Calu3 (cell line): Measurements from ENCODE around the gene CNTNAP4. TPM values are rescaled to one million over a fixed set of nuclear protein-coding genes. Genes with fewer than 3 reads are reported as not detected.

ENCODE experiments used
- BruUV-seq: library from RNA; stranded (reverse); fragments of 400-500 nt; replicated peaks from 2 replicates; lab custom pipeline; 2021; lab: Mats Ljungman, UMichigan
- CTCF ChIA-PET: fragments of 300-600 bp; sonication (Branson Sonifier 250); formaldehyde crosslinking; loops from one replicate; lab custom pipeline; 2022; ENCODE audit warnings: antibody characterized with exemption; lab: Charles Lee
- DNase-seq: peaks from one replicate; pipeline ENCODE4 v3.0.0; 2022
- H3K27ac Mint-ChIP-seq: one replicate; pipeline ENCODE4 v1.8.0; 2022; ENCODE audit warnings: mixed read lengths; ENCODE audit not compliant: unreplicated experiment
- H3K27me3 Mint-ChIP-seq: one replicate; pipeline ENCODE4 v1.8.0; 2022; ENCODE audit warnings: mixed read lengths; ENCODE audit not compliant: unreplicated experiment
- H3K36me3 Mint-ChIP-seq: one replicate; pipeline ENCODE4 v1.8.0; 2022; ENCODE audit warnings: mild to moderate bottlenecking, moderate library complexity, mixed read lengths; ENCODE audit not compliant: insufficient read depth, unreplicated experiment
- H3K4me1 Mint-ChIP-seq: one replicate; pipeline ENCODE4 v1.8.0; 2022; ENCODE audit warnings: mild to moderate bottlenecking, low read depth, mixed read lengths; ENCODE audit not compliant: unreplicated experiment
- H3K4me3 Mint-ChIP-seq: one replicate; pipeline ENCODE4 v1.8.0; 2022; ENCODE audit warnings: mild to moderate bottlenecking, low read depth, moderate library complexity, mixed read lengths; ENCODE audit not compliant: unreplicated experiment
- H3K9me3 Mint-ChIP-seq: one replicate; pipeline ENCODE4 v1.8.0; 2022; ENCODE audit warnings: low read depth, mixed read lengths; ENCODE audit not compliant: unreplicated experiment
- CTCF ChIP-seq: fragments of 200-600 bp; IDR thresholded peaks from one replicate; pipeline ENCODE4 v1.8.0; 2022; ENCODE audit warnings: antibody characterized with exemption; ENCODE audit not compliant: unreplicated experiment
- intact Hi-C: fragments of 100-400 bp; cut with micrococcal nuclease; formaldehyde crosslinking; loops from one replicate; pipeline ENCODE4 v1.10.0; 2022; ENCODE audit not compliant: unreplicated experiment
- total RNA-seq: library from RNA; stranded (reverse); gene quantifications from 2 replicates; pipeline ENCODE4 v1.2.3, GENCODE V29; 2022

Gene CNTNAP4
- total RNA-seq, 1 experiment from 2014 or later = not detected

GRCh38 chr16:76292218-76292617 lies 15.0 kb downstream of the CNTNAP4 start:
- Mint-ChIP-seq H3K4me1 (no peaks in the 10 kb centered on the region), H3K27ac (no peak overlapping the region), H3K4me3 (no peak overlapping the region), H3K9me3 (peaks cover 13% of the 10 kb centered on the region), H3K27me3 (no peaks in the 10 kb centered on the region), H3K36me3 (no peaks in the 10 kb centered on the region)
- no peak for DNase-seq
- CTCF ChIA-PET = interaction anchor here (0.7 kb wide), 1 partner anchor 665 kb away, joined by 3 read pairs; no protein-coding TSS in a partner anchor
- no peak for TF ChIP-seq CTCF
- intact Hi-C loops = no loop called here
- BruUV-seq = no TSS peak

GRCh38 chr16:76293980-76294379 lies 16.8 kb downstream of the CNTNAP4 start:
- Mint-ChIP-seq H3K4me3 (no peak overlapping the region), H3K27ac (no peak overlapping the region), H3K36me3 (no peaks in the 10 kb centered on the region), H3K27me3 (no peaks in the 10 kb centered on the region), H3K9me3 (peaks cover 7% of the 10 kb centered on the region), H3K4me1 (no peaks in the 10 kb centered on the region)
- no TSS peak for BruUV-seq
- TF ChIP-seq CTCF = no peak
- DNase-seq = no peak
- intact Hi-C loops = no loop called here
- CTCF ChIA-PET = no interaction called here

DNA sequence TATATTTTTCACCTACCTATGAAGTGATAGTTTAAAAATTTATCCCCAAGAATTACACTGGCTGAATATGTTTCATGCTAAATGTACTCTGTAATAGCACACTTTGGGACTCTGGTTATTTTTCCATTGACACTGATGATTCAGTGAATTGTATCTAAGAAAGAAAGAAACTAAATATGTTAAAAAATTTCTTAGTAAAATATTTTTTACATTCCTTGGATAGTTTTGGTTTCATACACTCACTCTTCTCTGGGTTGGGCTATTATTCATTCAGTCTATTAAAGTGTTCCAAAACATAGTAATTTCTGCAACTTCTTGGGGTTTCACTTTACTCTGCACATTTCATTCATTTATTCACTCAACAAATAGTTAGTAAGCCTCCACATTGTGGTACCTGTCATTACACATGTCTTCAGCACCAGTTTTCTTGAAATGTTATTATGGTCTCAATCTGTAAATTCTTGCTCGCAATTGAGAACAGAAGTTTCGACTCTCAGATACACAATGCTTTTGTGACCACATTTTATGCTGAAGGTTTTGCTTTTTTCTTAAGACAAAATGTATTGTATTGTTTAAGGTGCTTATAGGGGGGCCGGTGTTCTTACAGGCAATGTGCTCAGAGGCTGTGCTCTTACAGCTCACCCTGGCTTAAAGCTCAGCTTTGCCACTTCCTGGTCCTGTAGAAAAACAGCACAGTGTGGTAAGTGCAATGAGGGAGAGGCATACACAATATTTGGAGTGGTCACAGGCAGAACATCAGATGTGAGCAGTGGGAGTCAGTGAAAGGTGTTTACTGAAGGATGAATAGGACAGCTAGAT lies 17.4 kb downstream of the CNTNAP4 start:
- Mint-ChIP-seq H3K27ac (no peak overlapping the region), H3K27me3 (no peaks in the 10 kb centered on the region), H3K36me3 (no peaks in the 10 kb centered on the region), H3K4me3 (no peak overlapping the region), H3K4me1 (no peaks in the 10 kb centered on the region), H3K9me3 (peaks cover 5% of the 10 kb centered on the region)
- no peak for DNase-seq
- BruUV-seq = no TSS peak
- no peak for TF ChIP-seq CTCF
- CTCF ChIA-PET = no interaction called here
- intact Hi-C loops = no loop called here

GRCh38 chr16:76297941-76298340 lies 20.7 kb downstream of the CNTNAP4 start:
- Mint-ChIP-seq H3K27ac (no peak overlapping the region), H3K27me3 (no peaks in the 10 kb centered on the region), H3K36me3 (no peaks in the 10 kb centered on the region), H3K9me3 (peaks cover 5% of the 10 kb centered on the region), H3K4me1 (no peaks in the 10 kb centered on the region), H3K4me3 (no peak overlapping the region)
- DNase-seq = no peak
- intact Hi-C loops = no loop called here
- BruUV-seq = no TSS peak
- no peak for TF ChIP-seq CTCF
- CTCF ChIA-PET = interaction anchor here (0.8 kb wide), 1 partner anchor 48 kb away, joined by 3 read pairs; no protein-coding TSS in a partner anchor
